GM23248 (cell line): ENCODE measurements around the gene ARHGEF7. TPM values are rescaled to one million over a fixed set of nuclear protein-coding genes. Genes with fewer than 3 reads are reported as not detected.

Source experiments
- DNase-seq: peaks from one replicate; pipeline ENCODE4 v3.0.0-alpha.2; 2015
- H2AFZ ChIP-seq: fragments of 200-600 bp; sonication (generic); 2 replicates; pipeline ENCODE4 v1.6.1; 2016; ENCODE audit warnings: antibody characterized with exemption
- H3F3A ChIP-seq: fragments of 200-600 bp; sonication (generic); 2 replicates; pipeline ENCODE4 v1.6.1; 2016; ENCODE audit warnings: mild to moderate bottlenecking, antibody characterized with exemption, mixed run types; ENCODE audit not compliant: insufficient read depth
- H3K27ac ChIP-seq: fragments of 200-600 bp; sonication (generic); 2 replicates; pipeline ENCODE4 v1.5.1; 2016; ENCODE audit warnings: mild to moderate bottlenecking
- H3K27me3 ChIP-seq: fragments of 200-600 bp; sonication (generic); replicated peaks from 2 replicates; pipeline ENCODE4 v1.6.1; 2016; ENCODE audit warnings: mild to moderate bottlenecking; ENCODE audit not compliant: insufficient read depth
- H3K36me3 ChIP-seq: fragments of 200-600 bp; sonication (generic); 2 replicates; pipeline ENCODE4 v1.6.1; 2016; ENCODE audit warnings: low read depth, mild to moderate bottlenecking
- H3K4me1 ChIP-seq: fragments of 200-600 bp; sonication (generic); 2 replicates; pipeline ENCODE4 v1.6.1; 2016; ENCODE audit warnings: mild to moderate bottlenecking; ENCODE audit not compliant: insufficient read depth
- H3K4me2 ChIP-seq: fragments of 200-600 bp; sonication (generic); one replicate; pipeline ENCODE4 v1.6.1; 2016; ENCODE audit warnings: mild to moderate bottlenecking; ENCODE audit not compliant: unreplicated experiment
- H3K4me3 ChIP-seq: fragments of 200-600 bp; sonication (generic); 2 replicates; pipeline ENCODE4 v1.5.1; 2016; ENCODE audit warnings: mild to moderate bottlenecking
- H3K79me2 ChIP-seq: fragments of 200-600 bp; sonication (generic); 2 replicates; pipeline ENCODE4 v1.6.1; 2016; ENCODE audit warnings: mild to moderate bottlenecking; ENCODE audit not compliant: insufficient read depth
- H3K9ac ChIP-seq: fragments of 200-600 bp; sonication (generic); 2 replicates; pipeline ENCODE4 v1.6.1; 2016; ENCODE audit warnings: mild to moderate bottlenecking
- H3K9me2 ChIP-seq: fragments of 200-600 bp; sonication (generic); 2 replicates; pipeline ENCODE4 v1.6.1; 2016; ENCODE audit warnings: mixed run types, mild to moderate bottlenecking, moderate library complexity; ENCODE audit not compliant: insufficient read depth
- H3K9me3 ChIP-seq: fragments of 200-600 bp; sonication (generic); one replicate; pipeline ENCODE4 v1.6.1; 2017; ENCODE audit warnings: low read depth
- H4K20me1 ChIP-seq: fragments of 200-600 bp; sonication (generic); 2 replicates; pipeline ENCODE4 v1.6.0; 2016; ENCODE audit not compliant: insufficient read depth
- EZH2 ChIP-seq: fragments of 200-600 bp; sonication (generic); IDR thresholded peaks from 2 replicates; pipeline ENCODE4 v1.6.1; 2018; ENCODE audit warnings: antibody characterized with exemption, mild to moderate bottlenecking; ENCODE audit not compliant: insufficient read depth, poor library complexity, severe bottlenecking
- EZH2phosphoT487 ChIP-seq: fragments of 200-600 bp; sonication (generic); IDR thresholded peaks from 2 replicates; pipeline ENCODE4 v1.6.1; 2018; ENCODE audit warnings: antibody characterized with exemption, moderate library complexity, mild to moderate bottlenecking, low read depth; ENCODE audit not compliant: insufficient read depth
- WGBS, 2 experiments: methylation state at CpG; one replicate each; pipeline ENCODE4 v1.1.6; 2015 to 2017; ENCODE audit warnings: low lambda C conversion rate in 2 of 2, low coverage in 1 of 2; ENCODE audit errors: missing lambda C conversion rate in 2 of 2; 5-methylcytosine and 5-hydroxymethylcytosine counted together
- in situ Hi-C: fragments of 300-500 bp; cut with MboI; formaldehyde crosslinking; loops from 2 replicates; pipeline ENCODE4 v1.15.0; 2020
- polyA plus RNA-seq: library from polyadenylated mRNA; unstranded; fragments of >200 nt; fragmentation: Nextera tagmentation; extraction: Ambion mirVana; gene quantifications from 2 replicates; pipeline ENCODE4 v1.2.1, GENCODE V29; 2016
- total RNA-seq: library from RNA; depleted of rRNA; stranded (reverse); fragments of >200 nt; shearing (Covaris generic); gene quantifications from 2 replicates; pipeline ENCODE4 v1.2.3, GENCODE V29; 2014

Gene ARHGEF7
- total and polyA plus RNA-seq, 2 experiments from 2014 or later: 19.0 to 23.0 TPM

DNA sequence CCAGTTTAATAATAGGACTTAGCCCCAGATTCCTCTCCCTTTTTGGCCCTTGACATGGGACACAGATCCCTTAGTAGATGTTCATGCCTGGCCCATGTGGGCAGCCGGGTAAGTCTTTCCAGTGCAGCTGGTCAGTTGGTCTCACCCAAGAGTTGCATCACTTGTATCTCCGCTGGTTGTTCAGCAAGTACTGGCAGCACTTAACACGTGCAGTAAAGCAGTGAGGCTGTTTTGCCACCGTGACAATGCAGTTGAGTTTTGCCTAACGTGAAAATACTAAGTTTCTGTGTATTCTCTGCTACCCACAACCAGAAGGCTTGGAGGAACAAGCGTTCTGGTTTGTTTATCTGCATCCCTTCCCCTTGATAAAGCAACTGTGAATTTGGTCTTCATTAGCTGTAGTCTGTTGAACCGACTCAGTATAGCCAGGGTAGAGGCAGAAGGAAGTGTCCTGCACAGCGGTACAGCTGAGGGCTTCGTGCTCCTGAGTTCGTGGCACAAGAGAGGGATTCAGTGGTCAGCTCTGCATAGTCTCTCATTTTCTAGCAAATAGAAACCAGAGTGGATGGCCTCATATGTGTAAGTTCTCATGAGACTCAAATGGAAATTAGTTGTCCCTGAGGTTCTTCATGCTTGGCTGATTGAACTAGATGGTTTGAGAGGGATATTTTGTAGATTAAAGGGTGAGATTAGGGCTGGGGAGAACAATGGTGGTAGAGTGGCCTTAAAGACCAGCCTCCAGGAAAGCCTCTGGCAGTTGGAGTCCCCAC lies 50.3 kb downstream of the ARHGEF7 start:
- H2AFZ ChIP-seq: no peak overlapping the region
- H3K4me3 ChIP-seq: no peak overlapping the region
- no peak overlapping the region for H3K4me2 ChIP-seq
- H3K9ac ChIP-seq: no peak overlapping the region
- no peak for DNase-seq
- no peaks in the 10 kb centered on the region for H3K9me2 ChIP-seq
- H3F3A ChIP-seq: no peaks in the 10 kb centered on the region
- no peaks in the 10 kb centered on the region for H3K4me1 ChIP-seq
- H3K27ac ChIP-seq: no peak overlapping the region
- H3K9me3 ChIP-seq: no peaks in the 10 kb centered on the region
- in situ Hi-C loops: no loop called here
- TF ChIP-seq EZH2phosphoT487: no peak
- TF ChIP-seq EZH2: no peak
- WGBS, 2 experiments: 88 to 89% methylated on average over 10 of the region's 10 CpGs
- no peaks in the 10 kb centered on the region for H3K27me3 ChIP-seq
- H4K20me1 ChIP-seq: peaks cover 19% of the 10 kb centered on the region; the same call in 1 of the 2 replicates
- peaks cover 100% of the 10 kb centered on the region for H3K79me2 ChIP-seq
- H3K36me3 ChIP-seq: no peaks in the 10 kb centered on the region

- peaks cover 6% of the 10 kb centered on the region; the same call in 1 of the 2 replicates for H3F3A ChIP-seq
- H4K20me1 ChIP-seq: peaks cover 17% of the 10 kb centered on the region; the same call in 1 of the 2 replicates
- H3K4me3 ChIP-seq: no peak overlapping the region
- H3K9me2 ChIP-seq: no peaks in the 10 kb centered on the region
- H3K9ac ChIP-seq: no peak overlapping the region
- no peak for DNase-seq
- no peak for TF ChIP-seq EZH2phosphoT487
- TF ChIP-seq EZH2: no peak
- H3K9me3 ChIP-seq: no peaks in the 10 kb centered on the region
- no peaks in the 10 kb centered on the region for H3K27me3 ChIP-seq
- 92 to 94% methylated on average over 11 of the region's 11 CpGs for WGBS, 2 experiments
- H3K4me2 ChIP-seq: no peak overlapping the region
- H2AFZ ChIP-seq: no peak overlapping the region
- H3K4me1 ChIP-seq: peaks cover 10% of the 10 kb centered on the region; the same call in 1 of the 2 replicates
- H3K36me3 ChIP-seq: no peaks in the 10 kb centered on the region
- H3K27ac ChIP-seq: no peak overlapping the region
- peaks cover 100% of the 10 kb centered on the region for H3K79me2 ChIP-seq
- in situ Hi-C loops: no loop called here
These were observed 52.0 kb downstream of the ARHGEF7 start for GRCh38 chr13:111166882-111167675.

- no peak overlapping the region for H3K4me2 ChIP-seq
- no peak for DNase-seq
- H4K20me1 ChIP-seq: peaks cover 12% of the 10 kb centered on the region; the same call in 1 of the 2 replicates
- H2AFZ ChIP-seq: no peak overlapping the region
- no peak overlapping the region for H3K27ac ChIP-seq
- peaks cover 6% of the 10 kb centered on the region; the same call in 1 of the 2 replicates for H3F3A ChIP-seq
- H3K9me2 ChIP-seq: no peaks in the 10 kb centered on the region
- peaks cover 100% of the 10 kb centered on the region for H3K79me2 ChIP-seq
- no peak overlapping the region for H3K4me3 ChIP-seq
- in situ Hi-C loops: no loop called here
- H3K9ac ChIP-seq: no peak overlapping the region
- 64 to 70% methylated on average over 8 of the region's 8 CpGs for WGBS, 2 experiments
- TF ChIP-seq EZH2 (no peak), EZH2phosphoT487 (no peak)
- no peaks in the 10 kb centered on the region for H3K9me3 ChIP-seq
- H3K27me3 ChIP-seq: no peaks in the 10 kb centered on the region
- peaks cover 10% of the 10 kb centered on the region; the same call in 1 of the 2 replicates for H3K4me1 ChIP-seq
- no peaks in the 10 kb centered on the region for H3K36me3 ChIP-seq
These were observed 53.0 kb downstream of the ARHGEF7 start for GRCh38 chr13:111168107-111168506.

DNA sequence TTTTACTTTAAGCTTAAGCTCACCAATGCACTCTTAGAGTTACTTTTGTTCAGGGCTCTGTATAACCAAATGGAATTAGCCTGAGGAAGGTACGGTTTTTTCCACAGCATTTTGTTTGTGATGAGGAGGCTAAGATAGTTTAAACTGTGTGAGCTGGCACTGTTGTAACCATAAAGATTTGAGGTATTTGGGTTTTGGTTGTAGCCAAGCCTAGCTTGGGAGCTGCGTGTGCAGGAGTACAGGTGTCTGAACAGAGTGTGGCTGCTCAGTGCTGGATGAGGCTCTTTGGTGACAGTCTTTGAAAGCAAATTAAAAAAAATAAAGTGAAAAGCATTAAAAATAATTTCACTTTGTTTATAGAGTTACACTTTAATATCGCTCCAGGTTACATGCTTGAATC lies 56.0 kb downstream of the ARHGEF7 start:
- no peak overlapping the region for H3K27ac ChIP-seq
- DNase-seq: no peak
- TF ChIP-seq EZH2: no peak
- TF ChIP-seq EZH2phosphoT487: no peak
- no peaks in the 10 kb centered on the region for H3K9me3 ChIP-seq
- H3K4me3 ChIP-seq: no peak overlapping the region
- no peak overlapping the region for H3K9ac ChIP-seq
- 63 to 70% methylated on average over 3 of the region's 3 CpGs for WGBS, 2 experiments
- in situ Hi-C loops: no loop called here
- no peaks in the 10 kb centered on the region for H3K27me3 ChIP-seq
- H3K36me3 ChIP-seq: no peaks in the 10 kb centered on the region
- H4K20me1 ChIP-seq: no peaks in the 10 kb centered on the region; the same call in 1 of the 2 replicates
- no peak overlapping the region for H3K4me2 ChIP-seq
- no peak overlapping the region for H2AFZ ChIP-seq
- H3K4me1 ChIP-seq: peaks cover 10% of the 10 kb centered on the region; the same call in 1 of the 2 replicates
- H3K9me2 ChIP-seq: no peaks in the 10 kb centered on the region
- H3K79me2 ChIP-seq: peaks cover 100% of the 10 kb centered on the region
- H3F3A ChIP-seq: peaks cover 6% of the 10 kb centered on the region; the same call in 1 of the 2 replicates
